ENCODE data around the gene RAD18. TPM values are rescaled to one million over a fixed set of nuclear protein-coding genes. Genes with fewer than 3 reads are reported as not detected.

Gene RAD18
- total and polyA plus RNA-seq, 12 donors, result 2.0 to 11.4 (median 8.5) TPM

- H3K36me3 ChIP-seq (replicated peaks in 1 of 2), result no peaks in the 10 kb centered on the region
- TF ChIP-seq CTCF (IDR thresholded peaks at IDR 0.05), result no peak
- no peak for TF ChIP-seq POLR2A (IDR thresholded peaks at IDR 0.05)
Measured at GRCh38 chr3:8882642-8883041, 80.6 kb downstream of the RAD18 start.

GRCh38 chr3:8882171-8882593, 81.1 kb downstream of the RAD18 start:
- Histone ChIP-seq H3K27ac (no peak overlapping the region), H3K4me3 (no peak overlapping the region), H3K4me1 (replicated peaks in 1 of 2) (no peaks in the 10 kb centered on the region), H3K36me3 (replicated peaks in 1 of 2) (no peaks in the 10 kb centered on the region), H3K9me3 (replicated peaks in 1 of 3) (no peaks in the 10 kb centered on the region), H3K27me3 (no peaks in the 10 kb centered on the region)
- WGBS, 4 donors, result 59 to 77% (median 72%) methylated on average over 2 to 3 of the region's 3 CpGs
- intact Hi-C loops (cut with DNase I), result no loop called here
- no peak for DNase-seq
- TF ChIP-seq POLR2A (IDR thresholded peaks at IDR 0.05), result no peak
- TF ChIP-seq CTCF (IDR thresholded peaks at IDR 0.05), result no peak

More at GRCh38 chr3:8882642-8883041, 80.6 kb downstream of the RAD18 start:
- Histone ChIP-seq H3K27ac (no peak overlapping the region), H3K27me3 (no peaks in the 10 kb centered on the region), H3K4me3 (no peak overlapping the region), H3K4me1 (replicated peaks in 1 of 2) (no peaks in the 10 kb centered on the region), H3K9me3 (replicated peaks in 1 of 3) (no peaks in the 10 kb centered on the region)
- intact Hi-C loops (cut with DNase I), result no loop called here
- WGBS, 4 donors, result 82 to 94% (median 92%) methylated on average over 3 of the region's 3 CpGs
- DNase-seq, result no peak

GRCh38 chr3:8879347-8879944, 83.8 kb downstream of the RAD18 start:
- Histone ChIP-seq H3K4me1 (replicated peaks in 1 of 2) (no peaks in the 10 kb centered on the region), H3K9me3 (replicated peaks in 1 of 3) (no peaks in the 10 kb centered on the region), H3K27ac (no peak overlapping the region), H3K4me3 (no peak overlapping the region), H3K36me3 (replicated peaks in 1 of 2) (no peaks in the 10 kb centered on the region), H3K27me3 (no peaks in the 10 kb centered on the region)
- DNase-seq, result no peak
- intact Hi-C loops (cut with DNase I), result no loop called here
- WGBS, 4 donors, result 95 to 98% (median 97%) methylated on average over 5 of the region's 5 CpGs
- no peak for TF ChIP-seq CTCF (IDR thresholded peaks at IDR 0.05)
- no peak for TF ChIP-seq POLR2A (IDR thresholded peaks at IDR 0.05)

- DNase-seq, result no peak
- H3K9me3 ChIP-seq (replicated peaks in 1 of 3), result no peaks in the 10 kb centered on the region
- H3K4me1 ChIP-seq (replicated peaks in 1 of 2), result no peaks in the 10 kb centered on the region
- H3K27me3 ChIP-seq, result no peaks in the 10 kb centered on the region
- TF ChIP-seq POLR2A (IDR thresholded peaks at IDR 0.05) (no peak), CTCF (IDR thresholded peaks at IDR 0.05) (no peak)
- no peak overlapping the region for H3K4me3 ChIP-seq
- H3K36me3 ChIP-seq (replicated peaks in 1 of 2), result no peaks in the 10 kb centered on the region
- no peak overlapping the region for H3K27ac ChIP-seq
- intact Hi-C loops (cut with DNase I), result no loop called here
Measured at GRCh38 chr3:8875836-8876235, 87.4 kb downstream of the RAD18 start.
